SH-SY5Y (cell line): Measurements from ENCODE around the gene SEMA3F.
A peak's percentile ranks its signal among the peaks of the same experiment; 100 is the strongest.

Source experiments
- GATA2 ChIP-seq: IDR thresholded peaks from 2 replicates; pipeline ENCODE4 v1.6.1; 2011; ENCODE audit warnings: mild to moderate bottlenecking, low read depth, low read length
- GATA3 ChIP-seq: IDR thresholded peaks from 2 replicates; pipeline ENCODE4 v1.6.1; 2011; ENCODE audit warnings: low read depth, mild to moderate bottlenecking, low read length, moderate library complexity

SEMA3F gene

GRCh38 chr3:50139718-50140423, 15.3 kb upstream of the SEMA3F start:
- no peak for TF ChIP-seq GATA3
- no peak for TF ChIP-seq GATA2

GRCh38 chr3:50140990-50141389, 14.1 kb upstream of the SEMA3F start:
- TF ChIP-seq GATA3 = no peak
- no peak for TF ChIP-seq GATA2

- TF ChIP-seq GATA3 (no peak), GATA2 (peak; percentile 81)
Observed at GRCh38 chr3:50146316-50146901, 8.7 kb upstream of the SEMA3F start.

GRCh38 chr3:50147016-50147415, 8.1 kb upstream of the SEMA3F start:
- no peak for TF ChIP-seq GATA2
- TF ChIP-seq GATA3 = no peak

GRCh38 chr3:50147447-50147846, 7.7 kb upstream of the SEMA3F start:
- TF ChIP-seq GATA3 (no peak), GATA2 (peak; percentile 9; the same call in 1 of the 2 replicates)

GRCh38 chr3:50147861-50148260, 7.3 kb upstream of the SEMA3F start:
- TF ChIP-seq GATA3 = no peak
- no peak for TF ChIP-seq GATA2

- TF ChIP-seq GATA3 (no peak), GATA2 (no peak)
Observed at GRCh38 chr3:50150404-50150750, 4.7 kb upstream of the SEMA3F start.

GRCh38 chr3:50150863-50151686, 4.0 kb upstream of the SEMA3F start:
- TF ChIP-seq GATA3 (no peak), GATA2 (peak; percentile 75)

- TF ChIP-seq GATA2 = no peak
Observed at GRCh38 chr3:50151728-50152127, 3.4 kb upstream of the SEMA3F start.

- TF ChIP-seq GATA2 = no peak
- no peak for TF ChIP-seq GATA3
Observed at GRCh38 chr3:50153782-50154475, 1.2 kb upstream of the SEMA3F start.

- no peak for TF ChIP-seq GATA3
- TF ChIP-seq GATA2 = no peak
Observed at GRCh38 chr3:50154476-50154839, 666 bp upstream of the SEMA3F start.

- TF ChIP-seq GATA2 = no peak
- TF ChIP-seq GATA3 = no peak
Observed at GRCh38 chr3:50155491-50155878, 361 bp downstream of the SEMA3F start.

GRCh38 chr3:50155891-50156290, 767 bp downstream of the SEMA3F start:
- TF ChIP-seq GATA2 (no peak), GATA3 (no peak)
